Erythroblast (primary cell): ENCODE data around the gene SFXN5.

ENCODE experiments used
- DNase-seq, 2 experiments: peaks; one replicate each; lab custom pipeline; 2025; lab: John Stamatoyannopoulos, UW
- GATA1 ChIP-seq: IDR thresholded peaks from 2 replicates; pipeline ENCODE4 v1.6.1; 2011; ENCODE audit warnings: low read depth, mild to moderate bottlenecking, control low read depth, low read length, moderate library complexity
- POLR2A ChIP-seq: IDR thresholded peaks from 2 replicates; pipeline ENCODE4 v1.6.1; 2011; ENCODE audit warnings: mild to moderate bottlenecking, low read length

SFXN5 gene

DNA sequence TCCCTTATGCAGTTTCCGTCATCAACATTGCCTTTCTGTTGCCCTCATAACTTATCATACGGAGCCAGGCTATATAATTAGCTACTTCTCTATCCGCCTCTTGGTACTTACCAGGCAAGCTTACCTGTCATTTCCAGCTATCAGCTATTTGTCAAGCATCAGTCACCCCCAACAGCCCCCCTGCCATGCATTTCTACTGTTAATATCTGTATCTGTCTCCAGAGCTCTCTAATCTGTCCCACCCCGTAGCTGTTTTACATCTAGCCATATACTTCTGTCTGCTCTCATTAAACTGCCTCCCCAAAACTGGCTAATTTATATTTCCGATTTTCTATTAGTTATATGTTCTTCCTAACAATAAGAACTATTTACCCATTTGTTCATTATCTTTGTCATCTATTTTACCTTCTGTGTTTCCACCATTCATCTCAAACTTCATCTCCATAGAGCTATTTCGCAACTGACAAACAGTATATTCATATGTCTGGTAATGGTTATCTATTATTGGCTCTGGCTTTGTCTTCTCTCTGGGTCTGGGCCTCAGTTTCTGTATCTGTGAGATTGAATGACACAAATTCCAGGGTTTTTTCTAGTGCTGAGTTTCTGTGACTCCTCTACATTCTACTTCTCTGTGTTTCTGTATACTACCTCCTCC, 144.6 kb downstream of the SFXN5 start:
- no peak for TF ChIP-seq GATA1
- no peak for TF ChIP-seq POLR2A

DNA sequence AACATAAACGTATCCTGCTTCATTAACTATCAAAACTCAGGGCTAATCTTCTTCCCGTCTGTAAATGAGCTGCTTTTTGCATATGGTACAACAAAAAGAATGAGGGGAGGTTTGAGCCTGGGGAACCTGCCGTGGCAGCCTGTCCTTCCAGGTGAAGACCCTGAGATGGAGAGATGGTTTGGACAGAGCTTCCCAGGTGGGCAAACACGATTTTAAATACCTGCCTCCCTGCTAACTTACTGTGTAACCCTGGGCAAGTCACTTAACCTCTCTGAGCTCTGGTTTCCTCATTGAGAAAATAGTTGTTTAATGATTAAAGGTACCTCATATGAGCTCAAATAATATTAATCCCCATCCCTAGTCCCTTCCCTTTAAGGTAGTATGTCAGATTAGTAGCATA, 145.1 kb downstream of the SFXN5 start:
- no peak for DNase-seq

More for the DNA sequence above, 144.6 kb downstream of the SFXN5 start:
- no peak for DNase-seq

DNA sequence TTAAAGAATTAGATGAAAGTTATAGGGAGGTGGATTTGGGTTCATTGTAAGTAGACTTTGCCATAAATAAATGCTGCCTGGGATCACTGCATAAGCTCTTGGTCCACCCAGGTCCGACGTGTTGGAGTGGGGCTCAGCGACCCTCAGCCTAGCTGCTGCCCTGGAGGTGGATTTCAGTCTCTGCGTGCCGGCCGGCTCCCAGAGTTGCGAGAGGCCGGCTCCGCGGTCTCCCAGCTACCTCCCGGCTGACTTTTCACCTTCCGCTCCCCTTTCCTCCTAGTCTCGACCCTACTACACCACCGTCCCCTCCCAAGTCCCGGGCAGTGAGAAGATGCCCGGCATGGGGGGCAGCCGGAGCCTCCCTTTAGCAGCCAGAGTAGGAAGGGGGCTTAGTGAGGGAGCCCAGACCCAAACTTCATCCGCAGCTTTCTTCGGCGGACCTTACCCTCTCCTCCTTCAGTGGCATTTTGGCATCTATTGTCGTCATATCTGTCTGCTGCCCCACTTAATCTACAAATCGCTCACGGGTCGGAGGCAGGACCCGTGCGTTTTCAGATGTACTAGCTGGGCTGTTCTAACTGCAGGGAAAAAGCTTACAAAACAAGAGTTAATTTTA, 146.1 kb downstream of the SFXN5 start:
- DNase-seq = no peak
- TF ChIP-seq GATA1 (no peak), POLR2A (no peak)

More for the DNA sequence above, 145.1 kb downstream of the SFXN5 start:
- no peak for TF ChIP-seq POLR2A
- no peak for TF ChIP-seq GATA1

DNA sequence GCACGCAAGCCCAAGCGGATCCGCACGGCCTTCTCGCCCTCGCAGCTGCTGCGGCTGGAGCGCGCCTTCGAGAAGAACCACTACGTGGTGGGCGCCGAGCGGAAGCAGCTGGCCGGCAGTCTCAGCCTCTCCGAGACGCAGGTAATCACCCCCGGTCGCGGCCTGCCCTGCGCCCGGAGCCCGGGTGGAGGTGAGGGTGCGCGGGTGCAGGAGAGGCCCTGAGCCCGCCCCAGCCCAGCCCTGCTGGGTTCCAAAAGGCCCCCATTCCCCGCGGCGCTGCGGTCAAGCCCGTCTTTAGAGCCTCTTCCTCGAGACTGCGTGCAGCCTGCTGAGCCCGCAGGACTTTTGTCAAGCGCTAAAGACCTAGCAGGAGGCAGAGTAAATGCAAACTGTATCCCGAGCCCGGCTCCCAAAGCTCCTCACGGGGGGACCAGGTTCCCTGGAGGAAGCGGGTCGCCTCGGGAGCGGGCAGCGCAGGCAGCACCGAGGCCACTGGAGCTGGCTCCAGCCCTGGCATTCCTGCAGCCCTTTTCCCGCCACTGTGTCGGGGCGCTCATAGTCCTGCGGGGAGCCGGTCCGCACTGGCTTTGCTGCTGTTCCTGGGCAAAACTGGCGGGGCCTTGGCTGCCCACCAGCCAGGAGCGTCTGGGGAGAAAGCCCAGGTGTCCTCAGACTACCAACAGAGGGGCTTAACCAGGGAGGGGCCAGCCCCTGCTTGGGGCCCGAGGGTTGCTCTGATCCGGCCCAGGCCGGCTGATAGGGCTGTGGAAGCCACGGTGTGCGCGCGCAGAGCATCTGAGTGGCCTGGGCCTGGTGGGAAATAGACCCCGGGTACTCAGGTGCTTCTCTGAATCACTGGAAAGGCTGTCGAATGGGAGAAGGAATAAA, 146.9 kb downstream of the SFXN5 start:
- no peak for TF ChIP-seq GATA1
- no peak for TF ChIP-seq POLR2A
- no peak for DNase-seq

DNA sequence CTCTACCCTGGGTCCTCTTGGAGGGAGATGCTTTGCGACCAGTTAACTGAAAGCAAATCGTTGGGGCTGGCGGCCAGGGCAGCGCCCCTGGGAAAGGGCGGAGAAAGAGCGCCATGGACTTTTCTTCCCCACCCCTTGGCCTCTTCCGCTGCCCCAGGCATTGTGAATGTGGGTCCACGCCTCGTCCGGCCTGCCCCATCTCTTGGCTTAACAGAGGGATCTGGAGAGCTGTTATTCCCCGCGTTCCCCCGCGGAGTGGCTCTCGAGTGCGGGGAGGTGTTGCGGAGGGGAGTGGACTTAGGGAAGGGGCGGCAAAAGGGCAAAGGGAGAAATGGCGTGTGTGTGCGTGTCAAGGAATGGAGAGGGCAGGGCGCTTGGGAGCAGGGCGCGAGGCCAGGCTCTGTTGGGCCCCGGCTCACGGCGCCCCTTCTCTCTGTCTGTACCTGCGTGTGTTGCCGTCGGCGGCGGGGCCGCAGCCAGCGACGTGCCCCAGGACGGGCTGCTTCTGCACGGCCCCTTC, 147.6 kb downstream of the SFXN5 start:
- no peak for TF ChIP-seq GATA1
- no peak for TF ChIP-seq POLR2A
- DNase-seq = no peak

DNA sequence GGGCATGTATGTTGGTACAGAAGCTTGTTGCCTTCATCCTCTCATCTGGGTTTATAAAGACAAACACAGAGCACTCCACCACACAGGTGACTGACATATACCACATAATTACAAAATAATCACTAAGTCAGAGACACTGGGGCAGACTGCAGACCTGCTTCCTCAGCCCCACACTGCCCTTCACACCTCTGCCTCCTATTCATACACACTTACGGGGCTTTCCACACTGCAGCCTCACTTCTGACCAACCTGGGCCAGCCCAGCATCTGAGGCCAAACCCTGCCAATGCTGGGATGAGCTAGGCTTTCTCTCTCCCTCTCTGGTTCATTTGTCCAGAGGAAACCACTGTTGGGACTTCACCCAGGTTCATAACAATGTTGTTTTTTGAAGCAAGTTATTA, 149.7 kb downstream of the SFXN5 start:
- TF ChIP-seq GATA1 = no peak
- no peak for TF ChIP-seq POLR2A
- no peak for DNase-seq

DNA sequence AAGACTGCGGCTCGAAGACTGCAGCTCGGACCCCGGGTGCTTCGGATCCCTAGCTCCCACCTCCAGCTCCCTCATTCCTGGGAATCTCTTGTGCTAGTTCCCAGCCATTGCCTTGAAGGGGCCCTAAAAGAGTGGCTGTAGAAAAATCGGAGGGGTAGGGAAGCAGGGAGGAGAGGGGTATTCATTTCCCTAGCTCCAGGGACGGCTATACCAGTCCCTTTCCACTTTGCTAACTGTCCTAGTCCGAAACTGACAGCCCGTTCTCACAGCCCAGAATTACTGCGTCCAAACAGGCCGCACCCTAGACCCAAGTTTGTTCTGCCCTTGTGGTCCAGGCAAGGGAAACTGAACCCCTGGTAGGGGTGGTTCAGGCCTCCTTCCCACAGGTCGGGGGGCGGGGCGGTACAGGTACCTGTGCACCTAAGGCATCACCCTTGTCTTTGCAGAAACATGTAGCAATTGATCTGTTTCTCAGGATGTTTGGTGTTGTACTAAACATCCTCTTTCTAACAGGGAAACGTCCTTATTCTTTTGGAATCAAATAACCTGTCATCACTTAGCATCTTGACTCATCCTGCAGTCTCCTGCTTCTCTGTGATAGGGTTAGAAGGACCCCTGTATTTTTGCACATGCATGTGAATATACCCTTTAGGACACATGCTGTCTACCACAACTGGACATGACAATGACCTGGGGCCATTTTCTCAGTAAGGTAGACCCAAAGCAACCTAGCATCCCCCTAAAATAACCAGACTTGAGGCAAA, 150.2 kb downstream of the SFXN5 start:
- DNase-seq = no peak
- TF ChIP-seq POLR2A = no peak

DNA sequence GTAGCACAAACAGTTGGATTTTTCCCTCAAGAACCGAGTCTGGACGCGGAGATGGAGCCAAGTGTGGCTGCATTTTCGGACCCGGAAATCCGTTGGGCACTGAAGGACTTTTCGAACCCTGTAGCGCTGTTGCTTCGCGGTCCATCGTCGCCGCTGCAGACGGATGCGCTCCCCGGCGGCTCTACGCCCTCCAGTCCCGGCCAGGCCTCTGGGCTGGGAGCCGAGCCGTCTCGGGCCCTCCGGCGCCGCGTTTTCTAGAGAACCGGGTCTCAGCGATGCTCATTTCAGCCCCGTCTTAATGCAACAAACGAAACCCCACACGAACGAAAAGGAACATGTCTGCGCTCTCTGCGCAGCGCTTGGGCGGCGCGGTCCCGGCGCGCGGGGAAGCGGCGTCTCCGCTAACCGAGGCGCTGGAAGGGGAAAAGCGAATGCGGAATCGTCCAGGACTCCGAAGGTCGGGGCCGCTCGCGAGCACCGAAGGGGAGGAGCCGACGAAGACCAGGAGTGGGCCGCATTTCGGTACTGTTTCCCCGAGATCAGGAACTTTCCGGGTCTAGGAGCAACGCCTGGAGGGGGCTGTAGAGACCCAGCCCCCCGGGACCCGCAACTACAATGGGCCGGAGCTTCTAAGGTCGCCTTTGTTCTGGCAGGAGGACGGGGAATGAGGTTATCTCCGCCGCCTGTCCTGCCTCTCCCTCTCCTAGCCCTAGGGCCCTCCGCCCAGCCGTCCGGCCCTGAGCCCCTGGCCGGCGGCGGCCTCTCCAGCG, 151.0 kb downstream of the SFXN5 start:
- TF ChIP-seq GATA1 (no peak), POLR2A (no peak)
- DNase-seq = peak in 1 of 2 experiments; percentile 23

DNA sequence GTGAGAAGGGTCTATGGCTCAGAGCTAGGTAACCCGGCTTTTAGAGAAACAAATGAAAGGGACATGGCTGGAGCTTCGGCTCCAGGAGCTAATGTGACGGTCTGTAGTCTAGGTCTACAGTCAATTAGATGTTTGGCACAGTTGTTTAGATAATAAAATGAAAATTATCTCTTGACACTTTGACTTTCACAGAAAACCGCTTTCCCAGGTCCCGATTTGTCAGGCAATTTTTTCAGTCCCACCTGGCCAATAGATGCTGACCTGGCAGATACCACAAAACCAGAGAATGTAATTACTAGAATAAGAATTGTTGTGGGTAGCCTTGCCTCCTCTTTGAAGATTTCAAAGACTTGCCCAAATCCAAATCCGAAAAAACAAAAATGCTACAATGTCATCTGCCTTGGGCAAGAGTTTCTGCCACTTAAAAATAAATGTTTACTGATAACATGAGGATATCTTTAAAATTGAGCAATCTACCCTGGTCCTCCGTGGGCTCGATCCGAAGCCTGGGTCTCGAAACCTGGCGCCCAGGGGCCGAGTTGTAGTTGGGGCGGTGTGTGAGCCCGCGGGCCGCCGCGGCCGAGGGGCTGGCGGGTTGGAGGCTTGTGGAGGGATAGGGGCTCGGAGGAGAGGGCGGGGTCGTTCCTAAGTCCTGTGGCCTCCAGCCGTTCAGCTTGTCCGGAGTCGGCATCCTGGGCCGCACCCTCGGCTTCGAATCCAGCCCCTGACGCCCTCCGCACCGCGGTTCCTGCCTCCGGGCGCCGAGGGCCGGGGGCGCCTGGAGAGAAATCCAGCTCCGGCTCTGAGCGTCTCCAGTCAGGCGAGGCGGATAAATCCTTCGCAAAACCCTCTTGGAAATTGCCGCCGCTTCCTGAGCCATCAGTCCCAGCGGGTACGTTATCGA, 151.8 kb downstream of the SFXN5 start:
- DNase-seq = no peak
- TF ChIP-seq GATA1 (no peak), POLR2A (no peak)

DNA sequence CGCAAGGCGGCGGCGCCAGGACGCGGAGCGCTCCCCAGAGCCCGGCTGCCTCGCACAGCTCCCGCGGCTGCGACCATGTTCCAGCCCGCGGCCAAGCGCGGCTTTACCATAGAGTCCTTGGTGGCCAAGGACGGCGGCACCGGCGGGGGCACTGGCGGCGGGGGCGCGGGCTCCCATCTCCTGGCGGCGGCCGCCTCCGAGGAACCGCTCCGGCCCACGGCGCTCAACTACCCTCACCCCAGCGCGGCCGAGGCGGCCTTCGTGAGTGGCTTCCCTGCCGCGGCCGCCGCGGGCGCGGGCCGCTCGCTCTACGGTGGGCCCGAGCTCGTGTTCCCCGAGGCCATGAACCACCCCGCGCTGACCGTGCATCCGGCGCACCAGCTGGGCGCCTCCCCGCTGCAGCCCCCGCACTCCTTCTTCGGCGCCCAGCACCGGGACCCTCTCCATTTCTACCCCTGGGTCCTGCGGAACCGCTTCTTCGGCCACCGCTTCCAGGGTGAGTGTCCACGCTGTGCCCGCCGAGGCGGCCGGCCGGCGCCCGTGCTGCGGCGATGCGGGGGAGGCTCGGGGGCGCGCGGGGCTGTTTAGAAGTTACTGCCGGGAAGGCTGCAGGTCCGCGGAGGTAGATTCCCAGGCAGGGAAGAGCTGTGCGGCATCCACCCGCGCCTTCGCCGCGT, 153.5 kb downstream of the SFXN5 start:
- TF ChIP-seq POLR2A (no peak), GATA1 (no peak)
- DNase-seq = no peak
